Hypothalamus (tissue), 51 donors: ENCODE measurements around the gene SOAT1.

Source experiments
- DNase-seq, 51 donors: peaks; one replicate each; lab custom pipeline; 2025; lab: John Stamatoyannopoulos, UW

SOAT1 gene

DNA sequence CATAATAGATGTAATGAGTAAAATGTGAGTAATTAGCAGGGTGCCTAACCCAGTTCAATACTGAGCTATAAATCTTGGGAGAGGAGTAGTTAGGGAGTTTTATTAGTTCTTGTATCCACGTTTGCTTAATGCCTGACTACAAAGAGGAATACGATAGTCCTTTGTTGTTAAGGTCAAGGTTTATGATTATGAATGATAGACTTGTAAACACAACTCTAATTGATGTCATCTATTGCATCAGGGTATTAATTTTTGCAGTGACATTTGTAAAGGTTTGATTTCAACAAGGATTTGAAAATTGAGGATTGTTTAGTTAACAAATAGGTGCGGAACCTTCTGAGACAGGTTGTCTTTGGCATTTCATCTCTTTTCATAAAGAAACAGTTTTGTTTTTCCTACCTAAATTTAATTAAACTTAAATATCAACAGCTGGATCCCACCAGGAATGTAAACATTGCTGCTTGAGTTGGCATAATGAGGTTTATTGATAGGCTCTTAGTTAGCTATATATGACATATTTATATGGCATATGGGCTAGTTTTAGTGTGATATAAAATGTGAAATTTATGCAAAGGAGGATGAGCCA lies 9.7 kb downstream of the SOAT1 start:
- no peak for DNase-seq

DNA sequence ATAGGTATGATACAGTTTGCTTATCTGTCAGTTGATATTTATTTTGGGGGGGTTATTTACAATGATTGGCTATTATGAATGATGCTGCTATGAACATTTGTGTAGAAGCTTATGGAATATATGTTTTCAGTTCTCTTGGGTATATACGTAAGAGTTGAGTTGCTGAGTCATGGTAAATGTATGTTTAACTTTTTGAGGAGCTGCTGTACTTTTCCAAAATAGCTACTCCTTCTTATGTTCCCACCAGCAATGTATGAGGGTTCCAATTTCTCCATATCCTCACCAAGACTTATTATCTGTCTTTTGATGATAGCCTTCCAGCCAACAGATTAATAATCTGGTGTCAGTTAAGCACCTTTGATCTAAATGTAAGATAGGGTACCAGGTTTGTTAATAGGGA lies 11.9 kb downstream of the SOAT1 start:
- DNase-seq = no peak

DNA sequence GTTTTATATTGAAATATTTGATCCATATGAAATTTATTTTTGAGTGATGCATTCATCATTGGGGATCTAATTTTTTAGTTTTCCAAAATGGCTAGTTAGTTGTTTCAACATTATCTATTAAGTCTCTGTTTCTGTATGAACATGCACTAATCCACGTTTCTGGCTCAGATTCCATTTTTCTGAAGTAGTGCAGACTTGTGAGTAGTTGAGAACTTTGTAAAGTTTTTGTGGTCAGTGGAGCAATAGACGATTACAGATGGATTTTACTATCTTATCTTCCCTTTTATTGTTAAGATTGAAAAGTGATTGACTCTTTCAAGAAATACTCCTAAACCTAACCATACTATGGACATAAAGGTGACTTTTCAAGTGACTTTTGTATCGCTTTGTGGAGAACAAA lies 16.7 kb downstream of the SOAT1 start:
- no peak for DNase-seq

GRCh38 chr1:179310721-179311120 lies 17.1 kb downstream of the SOAT1 start:
- no peak for DNase-seq

GRCh38 chr1:179311149-179311700 lies 17.6 kb downstream of the SOAT1 start:
- DNase-seq = no peak

GRCh38 chr1:179313004-179313403 lies 19.4 kb downstream of the SOAT1 start:
- DNase-seq = no peak

- no peak for DNase-seq
Measured at GRCh38 chr1:179314928-179315327, 21.3 kb downstream of the SOAT1 start.

- no peak for DNase-seq
Measured at GRCh38 chr1:179318491-179318890, 24.9 kb downstream of the SOAT1 start.

GRCh38 chr1:179321533-179322216 lies 28.1 kb downstream of the SOAT1 start:
- no peak for DNase-seq

DNA sequence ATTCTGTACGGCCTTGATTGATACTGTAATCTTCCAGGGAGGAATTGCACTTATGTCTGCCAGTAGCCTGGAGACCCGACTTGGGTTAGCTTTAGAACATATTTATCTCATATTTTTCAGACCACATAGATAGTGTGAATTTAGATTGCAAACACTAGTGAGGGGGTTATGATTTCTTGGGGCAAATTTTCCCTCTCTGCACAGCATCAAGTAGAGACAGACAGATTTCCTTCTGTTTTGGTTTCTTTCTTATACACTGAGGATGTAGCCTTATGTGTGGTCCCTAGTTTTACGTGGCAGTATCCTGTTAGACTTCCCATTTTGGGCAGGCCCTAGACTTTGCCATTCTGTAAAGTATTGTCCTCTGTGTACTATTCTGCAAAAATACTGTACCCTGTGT lies 29.0 kb downstream of the SOAT1 start:
- no peak for DNase-seq

GRCh38 chr1:179323436-179323835 lies 29.8 kb downstream of the SOAT1 start:
- no peak for DNase-seq

DNA sequence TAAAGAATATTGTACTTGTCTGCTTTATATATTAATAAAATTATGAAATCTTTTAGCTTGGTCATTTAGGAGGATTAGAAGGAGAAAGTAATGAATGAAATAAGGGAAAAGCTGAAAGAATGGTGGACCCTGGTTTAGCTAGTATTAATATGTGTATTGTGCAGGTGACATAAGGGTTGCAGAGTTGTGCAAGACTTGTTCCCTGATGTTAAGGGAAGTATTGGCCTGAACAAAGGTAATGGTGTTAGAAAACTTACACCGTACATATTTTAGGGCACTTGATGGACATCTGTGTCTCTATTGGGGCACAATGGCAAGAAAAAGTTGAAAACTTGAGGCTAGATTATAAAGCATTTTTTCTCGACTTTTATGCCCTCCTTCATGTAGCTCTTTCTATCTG lies 32.2 kb downstream of the SOAT1 start:
- no peak for DNase-seq

DNA sequence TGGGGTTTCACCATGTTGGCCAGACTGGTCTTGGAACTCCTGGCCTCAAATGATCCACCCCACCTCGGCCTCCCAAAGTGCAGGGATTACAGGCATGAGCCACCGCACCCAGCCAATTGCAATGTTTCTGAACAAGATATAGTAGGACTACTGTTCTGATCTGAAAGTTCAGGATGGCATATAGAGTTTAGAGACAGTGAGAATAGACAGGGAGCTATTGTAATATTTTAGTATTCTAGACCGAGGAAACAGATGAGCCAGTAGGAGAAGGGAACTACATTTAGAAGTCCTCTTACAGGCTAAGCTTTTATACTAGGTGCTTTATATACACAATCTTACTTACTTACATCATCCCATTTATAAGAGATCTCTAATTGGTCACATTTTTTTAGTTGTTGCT lies 33.1 kb downstream of the SOAT1 start:
- DNase-seq = no peak

GRCh38 chr1:179327196-179327595 lies 33.6 kb downstream of the SOAT1 start:
- no peak for DNase-seq

DNA sequence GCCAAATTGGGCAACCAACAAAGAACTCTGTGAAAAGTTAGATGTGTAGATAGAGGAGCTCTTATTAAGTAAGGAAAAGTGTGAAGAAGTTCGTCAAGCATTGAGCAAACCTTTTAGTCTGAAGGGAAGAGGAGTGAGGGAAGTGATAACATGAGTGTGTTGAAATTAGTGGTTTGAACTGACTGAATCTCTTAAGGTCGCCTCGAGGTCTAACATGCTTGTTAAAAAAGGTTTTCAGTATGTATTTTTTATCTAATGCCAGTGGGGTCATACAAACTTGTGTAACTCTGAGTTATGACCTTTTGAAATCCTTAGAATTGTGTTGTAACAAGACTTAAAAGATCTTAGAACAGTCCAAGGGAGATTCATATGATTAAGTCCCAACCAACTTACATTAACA lies 34.1 kb downstream of the SOAT1 start:
- no peak for DNase-seq

DNA sequence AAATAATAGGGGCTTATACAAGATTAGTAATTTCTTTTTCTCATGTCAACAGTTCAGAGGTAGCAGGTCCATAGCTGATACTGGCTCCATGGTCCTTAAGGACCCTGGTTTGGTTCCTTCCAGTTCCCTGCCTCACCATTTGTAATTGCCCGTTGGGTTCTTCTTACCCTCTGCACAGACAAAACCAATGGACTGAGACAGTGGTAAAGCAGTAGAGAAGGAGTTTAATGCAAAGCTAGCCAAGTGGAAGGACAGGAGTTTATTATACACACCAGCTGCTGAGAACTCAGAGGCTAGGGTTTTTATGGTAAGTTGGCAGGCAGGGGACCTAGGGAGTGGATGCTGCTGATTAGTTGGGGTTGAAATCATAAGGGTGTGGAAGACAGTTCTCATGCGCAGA lies 36.3 kb downstream of the SOAT1 start:
- DNase-seq = no peak

- no peak for DNase-seq
Measured at GRCh38 chr1:179334440-179334839, 40.8 kb downstream of the SOAT1 start.

- no peak for DNase-seq
Measured at GRCh38 chr1:179337288-179337687, 43.7 kb downstream of the SOAT1 start.

- DNase-seq = no peak
Measured at GRCh38 chr1:179337942-179338560, 44.5 kb downstream of the SOAT1 start.

DNA sequence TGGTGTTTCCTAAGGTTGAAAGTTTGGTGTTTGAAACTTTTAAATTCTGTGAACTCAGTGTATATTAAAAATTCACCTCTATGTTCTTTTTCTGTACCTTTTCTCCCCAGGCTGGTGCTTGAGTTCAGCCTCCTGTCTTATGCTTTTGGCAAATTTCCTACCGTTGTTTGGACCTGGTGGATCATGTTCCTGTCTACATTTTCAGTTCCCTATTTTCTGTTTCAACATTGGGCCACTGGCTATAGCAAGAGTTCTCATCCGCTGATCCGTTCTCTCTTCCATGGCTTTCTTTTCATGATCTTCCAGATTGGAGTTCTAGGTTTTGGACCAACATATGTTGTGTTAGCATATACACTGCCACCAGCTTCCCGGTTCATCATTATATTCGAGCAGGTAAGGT lies 47.3 kb downstream of the SOAT1 start:
- DNase-seq = peak in 1 of 51 donors; percentile 3

- no peak for DNase-seq
Measured at GRCh38 chr1:179341943-179342547, 48.4 kb downstream of the SOAT1 start.
